OCI-LY1 (cell line): Measurements from ENCODE around the gene RANBP9.

ENCODE experiments used
- H2AFZ ChIP-seq: fragments of 200-600 bp; sonication (generic), shearing (Covaris generic); 2 replicates; pipeline ENCODE4 v1.6.0; 2014; ENCODE audit warnings: antibody characterized with exemption, mild to moderate bottlenecking, low read length
- H3F3A ChIP-seq: fragments of 200-600 bp; sonication (generic), shearing (Covaris generic); 2 replicates; pipeline ENCODE4 v1.6.0; 2014; ENCODE audit warnings: mild to moderate bottlenecking, antibody characterized with exemption, low read length, moderate library complexity; ENCODE audit not compliant: insufficient read depth
- H3K27ac ChIP-seq: fragments of 200-600 bp; sonication (generic); 2 replicates; pipeline ENCODE4 v1.5.1; 2014; ENCODE audit warnings: low read length, mixed run types, mild to moderate bottlenecking, low read depth; ENCODE audit not compliant: poor library complexity, severe bottlenecking
- H3K27me3 ChIP-seq: fragments of 200-600 bp; sonication (generic); 2 replicates; pipeline ENCODE4 v1.6.0; 2014; ENCODE audit warnings: antibody characterized with exemption, mild to moderate bottlenecking, low read length, moderate library complexity; ENCODE audit not compliant: insufficient read depth
- H3K36me3 ChIP-seq: fragments of 200-600 bp; sonication (generic); 2 replicates; pipeline ENCODE4 v1.6.1; 2014; ENCODE audit warnings: mild to moderate bottlenecking, antibody characterized with exemption, low read length, moderate library complexity, mixed read lengths; ENCODE audit not compliant: insufficient read depth
- H3K4me1 ChIP-seq: fragments of 200-600 bp; sonication (generic); 2 replicates; pipeline ENCODE4 v1.5.1; 2014; ENCODE audit warnings: mild to moderate bottlenecking, low read length, moderate library complexity; ENCODE audit not compliant: insufficient read depth, severe bottlenecking
- H3K4me2 ChIP-seq: fragments of 200-600 bp; sonication (generic), shearing (Covaris generic); 2 replicates; pipeline ENCODE4 v1.6.1; 2014; ENCODE audit warnings: low read length
- H3K4me3 ChIP-seq: fragments of 200-600 bp; sonication (generic); 2 replicates; pipeline ENCODE4 v1.5.1; 2014; ENCODE audit warnings: low read length, low read depth, mild to moderate bottlenecking, mixed read lengths; ENCODE audit not compliant: poor library complexity, severe bottlenecking
- H3K79me2 ChIP-seq: fragments of 200-600 bp; shearing (Covaris generic); 2 replicates; pipeline ENCODE4 v1.6.1; 2016; ENCODE audit warnings: mixed run types, low read length, mixed read lengths; ENCODE audit not compliant: insufficient read depth
- H3K9ac ChIP-seq: fragments of 200-600 bp; sonication (generic), shearing (Covaris generic); 2 replicates; pipeline ENCODE4 v1.6.1; 2014; ENCODE audit warnings: mild to moderate bottlenecking, low read length, mixed read lengths
- H3K9me2 ChIP-seq: fragments of 200-600 bp; sonication (generic), shearing (Covaris generic); 2 replicates; pipeline ENCODE4 v1.6.1; 2014; ENCODE audit warnings: low read depth, mild to moderate bottlenecking, low read length, mixed read lengths
- H3K9me3 ChIP-seq: fragments of 200-600 bp; shearing (Covaris generic); 2 replicates; pipeline ENCODE4 v1.6.1; 2014; ENCODE audit warnings: low read length, mixed read lengths
- H4K20me1 ChIP-seq: fragments of 200-600 bp; sonication (generic), shearing (Covaris generic); 2 replicates; pipeline ENCODE4 v1.6.0; 2016; ENCODE audit warnings: mild to moderate bottlenecking, low read length; ENCODE audit not compliant: insufficient read depth
- CTCF ChIP-seq: fragments of 200-600 bp; sonication (generic), shearing (Covaris generic); IDR thresholded peaks from 2 replicates; pipeline ENCODE4 v1.5.1; 2017; ENCODE audit warnings: mild to moderate bottlenecking, antibody characterized with exemption, low read length, moderate library complexity, mixed read lengths
- EZH2 ChIP-seq: fragments of 200-600 bp; sonication (generic), shearing (Covaris generic); IDR thresholded peaks from 2 replicates; pipeline ENCODE4 v1.8.0; 2017; ENCODE audit warnings: borderline replicate concordance, mixed run types, mild to moderate bottlenecking, antibody characterized with exemption, low read length, moderate library complexity, mixed read lengths

RANBP9 gene

GRCh38 chr6:13615792-13616120 lies 95.9 kb downstream of the RANBP9 start:
- Histone ChIP-seq H2AFZ (no peak overlapping the region), H3K27me3 (no peaks in the 10 kb centered on the region), H3K27ac (peak overlapping the region; percentile 20), H3K4me1 (peaks cover 54% of the 10 kb centered on the region), H3K9ac (peak overlapping the region; percentile 81), H3K9me3 (no peaks in the 10 kb centered on the region), H4K20me1 (no peaks in the 10 kb centered on the region), H3K36me3 (peaks cover 40% of the 10 kb centered on the region), H3F3A (peaks cover 8% of the 10 kb centered on the region), H3K9me2 (no peaks in the 10 kb centered on the region), H3K4me2 (peak overlapping the region; percentile 95), H3K79me2 (peaks cover 16% of the 10 kb centered on the region), H3K4me3 (peak overlapping the region; percentile 95)
- TF ChIP-seq CTCF (no peak), EZH2 (no peak)

- peak within 1 kb of the TSS; percentile 80 for H3K27ac ChIP-seq
- TF ChIP-seq CTCF (peak; percentile 90), EZH2 (no peak)
- peak within 1 kb of the TSS; percentile 95 for H3K4me2 ChIP-seq
- H3K36me3 ChIP-seq, result peaks cover 34% of the 10 kb centered on the region
- H3K9me2 ChIP-seq, result no peaks in the 10 kb centered on the region
- H2AFZ ChIP-seq, result no peak within 1 kb of the TSS
- peaks cover 57% of the 10 kb centered on the region for H3K4me1 ChIP-seq
- H3K4me3 ChIP-seq, result peak within 1 kb of the TSS; percentile 95
- no peaks in the 10 kb centered on the region for H3K27me3 ChIP-seq
- no peaks in the 10 kb centered on the region for H3K9me3 ChIP-seq
- H4K20me1 ChIP-seq, result no peaks in the 10 kb centered on the region
- H3F3A ChIP-seq, result peaks cover 8% of the 10 kb centered on the region
- H3K9ac ChIP-seq, result peak within 1 kb of the TSS; percentile 81
- peaks cover 16% of the 10 kb centered on the region for H3K79me2 ChIP-seq
These were observed 96.5 kb downstream of the RANBP9 start, which contains the start of gene NOL7 for GRCh38 chr6:13614926-13615791. Gene NOL7 (plus strand): TSS chr6:13615335. CDS start chr6:13615359, 24 bp downstream.

- H3K79me2 ChIP-seq, result peaks cover 16% of the 10 kb centered on the region
These were observed 97.3 kb downstream of the RANBP9 start for GRCh38 chr6:13614126-13614925.

More at GRCh38 chr6:13614126-13614925, 97.3 kb downstream of the RANBP9 start:
- Histone ChIP-seq H2AFZ (no peak overlapping the region), H3K9me3 (no peaks in the 10 kb centered on the region), H3K27me3 (no peaks in the 10 kb centered on the region), H4K20me1 (no peaks in the 10 kb centered on the region), H3K36me3 (peaks cover 26% of the 10 kb centered on the region), H3F3A (peaks cover 8% of the 10 kb centered on the region; the same call in 1 of the 2 replicates), H3K27ac (peak overlapping the region; percentile 80), H3K9me2 (no peaks in the 10 kb centered on the region), H3K9ac (peak overlapping the region; percentile 81), H3K4me3 (peak overlapping the region; percentile 95), H3K4me1 (peaks cover 57% of the 10 kb centered on the region), H3K4me2 (peak overlapping the region; percentile 95)
- TF ChIP-seq CTCF (no peak), EZH2 (no peak)
